GM23248 (cell line): ENCODE data around the gene KIF13A. TPM values are rescaled to one million over a fixed set of nuclear protein-coding genes. Genes with fewer than 3 reads are reported as not detected.
A peak's percentile ranks its signal among the peaks of the same experiment; 100 is the strongest.

Source experiments
- DNase-seq: peaks from one replicate; pipeline ENCODE4 v3.0.0-alpha.2; 2015
- H2AFZ ChIP-seq: fragments of 200-600 bp; sonication (generic); 2 replicates; pipeline ENCODE4 v1.6.1; 2016; ENCODE audit warnings: antibody characterized with exemption
- H3F3A ChIP-seq: fragments of 200-600 bp; sonication (generic); 2 replicates; pipeline ENCODE4 v1.6.1; 2016; ENCODE audit warnings: mild to moderate bottlenecking, antibody characterized with exemption, mixed run types; ENCODE audit not compliant: insufficient read depth
- H3K27ac ChIP-seq: fragments of 200-600 bp; sonication (generic); 2 replicates; pipeline ENCODE4 v1.5.1; 2016; ENCODE audit warnings: mild to moderate bottlenecking
- H3K27me3 ChIP-seq: fragments of 200-600 bp; sonication (generic); replicated peaks from 2 replicates; pipeline ENCODE4 v1.6.1; 2016; ENCODE audit warnings: mild to moderate bottlenecking; ENCODE audit not compliant: insufficient read depth
- H3K36me3 ChIP-seq: fragments of 200-600 bp; sonication (generic); 2 replicates; pipeline ENCODE4 v1.6.1; 2016; ENCODE audit warnings: low read depth, mild to moderate bottlenecking
- H3K4me1 ChIP-seq: fragments of 200-600 bp; sonication (generic); 2 replicates; pipeline ENCODE4 v1.6.1; 2016; ENCODE audit warnings: mild to moderate bottlenecking; ENCODE audit not compliant: insufficient read depth
- H3K4me2 ChIP-seq: fragments of 200-600 bp; sonication (generic); one replicate; pipeline ENCODE4 v1.6.1; 2016; ENCODE audit warnings: mild to moderate bottlenecking; ENCODE audit not compliant: unreplicated experiment
- H3K4me3 ChIP-seq: fragments of 200-600 bp; sonication (generic); 2 replicates; pipeline ENCODE4 v1.5.1; 2016; ENCODE audit warnings: mild to moderate bottlenecking
- H3K79me2 ChIP-seq: fragments of 200-600 bp; sonication (generic); 2 replicates; pipeline ENCODE4 v1.6.1; 2016; ENCODE audit warnings: mild to moderate bottlenecking; ENCODE audit not compliant: insufficient read depth
- H3K9ac ChIP-seq: fragments of 200-600 bp; sonication (generic); 2 replicates; pipeline ENCODE4 v1.6.1; 2016; ENCODE audit warnings: mild to moderate bottlenecking
- H3K9me2 ChIP-seq: fragments of 200-600 bp; sonication (generic); 2 replicates; pipeline ENCODE4 v1.6.1; 2016; ENCODE audit warnings: mixed run types, mild to moderate bottlenecking, moderate library complexity; ENCODE audit not compliant: insufficient read depth
- H3K9me3 ChIP-seq: fragments of 200-600 bp; sonication (generic); one replicate; pipeline ENCODE4 v1.6.1; 2017; ENCODE audit warnings: low read depth
- H4K20me1 ChIP-seq: fragments of 200-600 bp; sonication (generic); 2 replicates; pipeline ENCODE4 v1.6.0; 2016; ENCODE audit not compliant: insufficient read depth
- EZH2 ChIP-seq: fragments of 200-600 bp; sonication (generic); IDR thresholded peaks from 2 replicates; pipeline ENCODE4 v1.6.1; 2018; ENCODE audit warnings: antibody characterized with exemption, mild to moderate bottlenecking; ENCODE audit not compliant: insufficient read depth, poor library complexity, severe bottlenecking
- EZH2phosphoT487 ChIP-seq: fragments of 200-600 bp; sonication (generic); IDR thresholded peaks from 2 replicates; pipeline ENCODE4 v1.6.1; 2018; ENCODE audit warnings: antibody characterized with exemption, moderate library complexity, mild to moderate bottlenecking, low read depth; ENCODE audit not compliant: insufficient read depth
- WGBS, 2 experiments: methylation state at CpG; one replicate each; pipeline ENCODE4 v1.1.6; 2015 to 2017; ENCODE audit warnings: low lambda C conversion rate in 2 of 2, low coverage in 1 of 2; ENCODE audit errors: missing lambda C conversion rate in 2 of 2; 5-methylcytosine and 5-hydroxymethylcytosine counted together
- in situ Hi-C: fragments of 300-500 bp; cut with MboI; formaldehyde crosslinking; loops from 2 replicates; pipeline ENCODE4 v1.15.0; 2020
- polyA plus RNA-seq: library from polyadenylated mRNA; unstranded; fragments of >200 nt; fragmentation: Nextera tagmentation; extraction: Ambion mirVana; gene quantifications from 2 replicates; pipeline ENCODE4 v1.2.1, GENCODE V29; 2016
- total RNA-seq: library from RNA; depleted of rRNA; stranded (reverse); fragments of >200 nt; shearing (Covaris generic); gene quantifications from 2 replicates; pipeline ENCODE4 v1.2.3, GENCODE V29; 2014

Gene KIF13A
- total and polyA plus RNA-seq, 2 experiments from 2014 or later = 5.0 to 46.0 TPM

- Histone ChIP-seq H3K4me2 (no peak overlapping the region), H3F3A (no peaks in the 10 kb centered on the region), H3K27ac (no peak overlapping the region), H3K9ac (no peak overlapping the region), H3K4me1 (peaks cover 12% of the 10 kb centered on the region), H4K20me1 (no peaks in the 10 kb centered on the region), H3K36me3 (no peaks in the 10 kb centered on the region), H3K27me3 (no peaks in the 10 kb centered on the region), H3K9me2 (no peaks in the 10 kb centered on the region), H3K79me2 (no peaks in the 10 kb centered on the region), H2AFZ (no peak overlapping the region; the same call in 1 of the 2 replicates), H3K9me3 (no peaks in the 10 kb centered on the region), H3K4me3 (no peak overlapping the region)
- peak; percentile 71 for DNase-seq
- WGBS, 2 experiments = 5 to 7% methylated on average over 1 of the region's 1 CpG
- in situ Hi-C loops = loop anchor here (10.0 kb wide), 1 partner anchor 126 kb away; the partner anchor contains the start of gene NHLRC1
- TF ChIP-seq EZH2phosphoT487 = no peak
- TF ChIP-seq EZH2 = no peak
Observed at GRCh38 chr6:17998442-17998841, 11.0 kb upstream of the KIF13A start.

GRCh38 chr6:17998003-17998402 is 10.6 kb upstream of the KIF13A start:
- no peaks in the 10 kb centered on the region for H3K36me3 ChIP-seq
- no peaks in the 10 kb centered on the region for H3K9me3 ChIP-seq
- H3K4me3 ChIP-seq = no peak overlapping the region
- H3K4me2 ChIP-seq = no peak overlapping the region
- no peaks in the 10 kb centered on the region for H3K27me3 ChIP-seq
- no peak overlapping the region for H3K27ac ChIP-seq
- TF ChIP-seq EZH2 = no peak
- TF ChIP-seq EZH2phosphoT487 = no peak
- no peak overlapping the region for H3K9ac ChIP-seq
- H3K9me2 ChIP-seq = no peaks in the 10 kb centered on the region
- peaks cover 15% of the 10 kb centered on the region for H3K4me1 ChIP-seq
- in situ Hi-C loops = loop anchor here (10.0 kb wide), 1 partner anchor 127 kb away; the partner anchor contains the start of gene NHLRC1
- no peaks in the 10 kb centered on the region for H4K20me1 ChIP-seq
- 71 to 80% methylated on average over 3 of the region's 3 CpGs for WGBS, 2 experiments
- no peak for DNase-seq
- H3K79me2 ChIP-seq = no peaks in the 10 kb centered on the region
- H2AFZ ChIP-seq = no peak overlapping the region; the same call in 1 of the 2 replicates
- H3F3A ChIP-seq = peaks cover 3% of the 10 kb centered on the region

GRCh38 chr6:17995414-17995813 is 8.0 kb upstream of the KIF13A start:
- no peak overlapping the region for H3K4me2 ChIP-seq
- H3K4me1 ChIP-seq = peaks cover 21% of the 10 kb centered on the region
- H3K9me2 ChIP-seq = no peaks in the 10 kb centered on the region
- no peak for TF ChIP-seq EZH2
- no peak for TF ChIP-seq EZH2phosphoT487
- in situ Hi-C loops = loop anchor here (10.0 kb wide), 1 partner anchor 129 kb away; the partner anchor contains the start of gene NHLRC1
- H2AFZ ChIP-seq = no peak overlapping the region
- no peaks in the 10 kb centered on the region for H3K9me3 ChIP-seq
- H3K79me2 ChIP-seq = no peaks in the 10 kb centered on the region
- WGBS, 2 experiments = 91 to 94% methylated on average over 4 of the region's 4 CpGs
- peaks cover 13% of the 10 kb centered on the region for H3F3A ChIP-seq
- H3K9ac ChIP-seq = no peak overlapping the region
- no peaks in the 10 kb centered on the region for H3K27me3 ChIP-seq
- no peaks in the 10 kb centered on the region for H3K36me3 ChIP-seq
- no peak overlapping the region for H3K4me3 ChIP-seq
- no peak overlapping the region for H3K27ac ChIP-seq
- no peak for DNase-seq
- no peaks in the 10 kb centered on the region for H4K20me1 ChIP-seq

GRCh38 chr6:17994019-17994418 is 6.6 kb upstream of the KIF13A start:
- H3K79me2 ChIP-seq = peaks cover 5% of the 10 kb centered on the region
- peaks cover 21% of the 10 kb centered on the region for H3K4me1 ChIP-seq
- no peak overlapping the region for H3K4me3 ChIP-seq
- peak overlapping the region; percentile 79 for H3K27ac ChIP-seq
- H3K27me3 ChIP-seq = no peaks in the 10 kb centered on the region
- H4K20me1 ChIP-seq = no peaks in the 10 kb centered on the region
- peak overlapping the region; percentile 37; the same call in 1 of the 2 replicates for H3K9ac ChIP-seq
- H2AFZ ChIP-seq = peak overlapping the region; percentile 33; the same call in 1 of the 2 replicates
- in situ Hi-C loops = loop anchor here (10.0 kb wide), 1 partner anchor 131 kb away; the partner anchor contains the start of gene NHLRC1
- peaks cover 13% of the 10 kb centered on the region for H3F3A ChIP-seq
- H3K9me2 ChIP-seq = no peaks in the 10 kb centered on the region
- 73 to 81% methylated on average over 2 of the region's 2 CpGs for WGBS, 2 experiments
- no peak for DNase-seq
- no peaks in the 10 kb centered on the region for H3K9me3 ChIP-seq
- no peaks in the 10 kb centered on the region for H3K36me3 ChIP-seq
- H3K4me2 ChIP-seq = peak overlapping the region; percentile 16
- TF ChIP-seq EZH2phosphoT487 = no peak
- TF ChIP-seq EZH2 = no peak
